NT2/D1 (cell line): Measurements from ENCODE around the gene ALPI.

ENCODE experiments used
- SUZ12 ChIP-seq: IDR thresholded peaks from 2 replicates; pipeline ENCODE4 v1.6.1; 2011; ENCODE audit not compliant: insufficient read length, insufficient read depth; ENCODE audit errors: extremely low read depth
- ZNF274 ChIP-seq: IDR thresholded peaks from 2 replicates; pipeline ENCODE4 v1.6.1; 2011; ENCODE audit warnings: mild to moderate bottlenecking, low read depth, low read length

DNA sequence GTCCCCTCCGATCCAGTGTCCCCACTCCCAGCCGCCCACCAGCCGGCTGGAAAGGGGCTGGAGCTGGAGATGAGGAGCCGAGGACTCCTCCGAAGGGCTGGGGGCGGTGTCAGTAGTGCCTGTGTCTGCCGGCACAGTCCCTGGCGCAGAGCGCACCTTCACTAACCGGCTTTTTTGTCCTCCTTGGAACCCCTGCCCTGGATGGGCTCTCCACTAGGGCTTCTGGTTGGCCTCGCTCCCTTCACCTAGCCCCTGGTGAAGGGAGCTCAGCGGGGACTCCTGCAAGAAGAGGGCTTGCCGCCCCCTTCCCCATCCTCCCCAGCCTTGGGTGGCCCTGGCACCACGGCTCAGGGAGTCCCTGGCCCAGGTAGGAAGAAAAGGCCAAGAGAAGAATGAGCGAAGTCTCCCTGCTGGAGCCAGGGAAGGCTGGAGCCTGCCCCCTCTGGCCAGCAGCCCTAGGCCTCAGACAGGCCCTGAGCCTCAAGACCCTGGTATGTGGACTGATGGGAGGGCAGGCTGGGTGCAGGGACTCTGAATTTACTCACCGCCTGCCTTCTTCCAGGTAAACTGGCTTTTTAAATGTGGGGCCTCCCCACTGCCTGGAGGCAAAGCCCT, 32.3 kb downstream of the ALPI start:
- TF ChIP-seq SUZ12 (no peak), ZNF274 (no peak)
